ENCODE measurements around the gene MGARP.
"Not testable (repeated sequence)": the region's sequence is repeated elsewhere in the genome, so short reads cannot be mapped to it uniquely, and the experiment has no call there.

The MGARP gene

DNA sequence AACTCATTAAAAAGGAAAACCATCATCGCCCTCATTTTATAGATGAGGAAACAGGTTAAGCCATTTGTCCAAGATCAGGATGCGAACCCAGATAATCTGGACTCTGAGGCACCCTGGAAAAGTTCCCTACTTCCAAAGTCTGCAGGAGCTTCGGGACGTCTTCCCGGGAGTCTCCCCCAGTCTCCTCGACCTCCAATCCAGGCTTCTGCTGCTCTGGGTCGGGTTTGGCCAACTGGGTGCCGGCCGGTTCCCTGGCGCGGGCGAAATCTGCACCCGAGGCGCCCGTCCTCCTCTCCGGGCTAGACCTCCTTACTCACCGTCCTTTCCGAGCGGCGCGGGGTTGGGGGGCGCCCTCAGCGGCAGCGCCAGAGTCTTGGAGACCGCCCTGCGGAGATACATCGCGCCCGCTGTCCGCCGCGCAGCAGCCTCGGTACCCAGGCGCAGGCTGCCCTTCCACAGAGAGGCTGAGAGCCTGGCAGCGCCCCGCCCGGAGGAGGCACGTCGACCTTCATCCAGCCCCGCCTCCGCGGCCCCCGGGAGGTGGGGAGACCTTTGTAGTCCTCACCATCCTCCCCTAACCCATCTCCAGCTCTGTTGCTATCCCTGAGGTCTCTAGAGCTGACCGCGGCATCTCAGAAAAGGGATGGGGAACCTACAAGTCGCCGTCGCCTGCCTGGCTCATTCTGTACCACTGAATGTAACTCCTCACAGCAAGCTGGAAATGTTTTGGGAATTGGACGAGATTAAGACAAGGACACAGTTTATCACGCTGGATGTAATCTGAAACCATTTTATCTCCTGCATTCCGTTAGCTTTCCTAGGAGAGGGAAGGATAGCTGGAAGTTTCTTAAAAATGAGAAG lies at the start of gene MGARP:
TSS of gene MGARP (minus strand) at position 466 of the 861 bp plus-strand sequence. CDS start at position 399, 67 bp downstream.
- TF ChIP-seq POLR2A (IDR thresholded peaks at IDR 0.05; ENCODE audit: low read length) (no peak), GATA1 (IDR thresholded peaks at IDR 0.05; ENCODE audit: low read depth, low read length) (no peak)
- peak; percentile 30 to 38 for DNase-seq

GRCh38 chr4:139329665-139330200 lies 49.7 kb upstream of the MGARP start:
- TF ChIP-seq POLR2A (IDR thresholded peaks at IDR 0.05; ENCODE audit: low read length) (no peak), GATA1 (IDR thresholded peaks at IDR 0.05; ENCODE audit: low read depth, low read length) (no peak)
- no peak for DNase-seq

DNA sequence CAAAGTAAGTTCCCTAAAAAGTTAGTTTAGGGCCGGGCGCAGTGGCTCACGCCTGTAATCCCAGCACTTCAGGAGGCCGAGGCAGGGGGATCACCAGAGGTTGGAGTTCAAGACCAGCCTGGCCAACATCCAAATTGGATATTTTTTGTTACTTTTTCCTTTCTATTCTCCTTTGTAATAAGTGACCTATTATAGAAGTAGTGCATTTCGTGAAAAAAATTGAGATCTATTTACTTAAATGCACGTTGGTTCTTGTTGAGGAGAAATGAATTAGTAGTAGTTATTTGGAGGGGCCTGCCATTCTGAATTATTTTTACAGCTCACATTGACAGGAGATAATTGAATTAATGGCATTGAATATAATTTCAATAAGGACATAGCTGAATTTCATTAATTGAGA lies 44.6 kb upstream of the MGARP start:
- TF ChIP-seq GATA1 (IDR thresholded peaks at IDR 0.05; ENCODE audit: low read depth, low read length) (no peak), POLR2A (IDR thresholded peaks at IDR 0.05; ENCODE audit: low read length) (no peak)
- no peak for DNase-seq

DNA sequence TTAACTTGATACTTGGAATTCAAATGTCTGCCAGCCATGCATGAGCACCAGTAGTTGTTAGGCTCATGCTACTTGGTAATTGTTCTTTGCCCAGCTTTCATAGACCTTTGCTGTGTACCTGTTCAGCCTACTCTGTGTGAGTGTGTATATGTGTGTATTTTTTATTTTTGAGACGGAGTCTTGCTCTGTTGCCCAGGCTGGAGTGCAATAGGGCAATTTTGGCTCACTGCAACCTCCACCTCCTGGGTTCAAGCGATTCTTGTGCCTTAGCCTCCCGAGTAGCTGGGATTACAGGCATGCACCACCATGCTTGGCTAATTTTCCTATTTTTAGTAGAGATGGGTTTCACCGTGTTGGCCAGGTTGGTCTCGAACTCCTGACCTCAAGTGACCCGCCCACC lies 42.5 kb upstream of the MGARP start:
- DNase-seq: not testable (repeated sequence)

GRCh38 chr4:139322070-139322469 lies 42.0 kb upstream of the MGARP start:
- DNase-seq: peak; percentile 39 to 75

- TF ChIP-seq GATA1 (IDR thresholded peaks at IDR 0.05; ENCODE audit: low read depth, low read length): no peak
- TF ChIP-seq POLR2A (IDR thresholded peaks at IDR 0.05; ENCODE audit: low read length): no peak
- DNase-seq: no peak
These were observed 39.5 kb upstream of the MGARP start for GRCh38 chr4:139319571-139319970.

- DNase-seq: no peak
- TF ChIP-seq POLR2A (IDR thresholded peaks at IDR 0.05; ENCODE audit: low read length) (no peak), GATA1 (IDR thresholded peaks at IDR 0.05; ENCODE audit: low read depth, low read length) (no peak)
These were observed 37.6 kb upstream of the MGARP start for GRCh38 chr4:139317635-139318034.

DNA sequence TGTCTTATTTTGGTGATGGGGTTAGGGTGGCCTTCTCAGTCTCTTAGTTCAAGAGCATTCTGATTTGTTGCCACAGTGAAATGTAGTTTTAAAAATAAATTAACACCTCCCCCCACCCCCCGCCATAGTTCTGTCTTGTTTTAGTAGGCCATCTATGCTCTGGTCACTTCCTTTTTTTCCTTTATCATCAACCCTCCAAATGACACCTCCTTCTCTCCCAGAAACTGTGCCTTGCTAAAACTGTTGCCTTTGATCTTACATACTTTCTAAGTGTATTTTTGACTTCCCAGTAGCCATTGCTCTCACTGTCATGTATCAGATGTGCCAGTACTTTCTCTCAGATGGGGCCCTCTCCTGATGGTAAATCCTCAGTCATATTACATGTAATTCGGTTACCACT lies 36.7 kb upstream of the MGARP start:
- no peak for DNase-seq

DNA sequence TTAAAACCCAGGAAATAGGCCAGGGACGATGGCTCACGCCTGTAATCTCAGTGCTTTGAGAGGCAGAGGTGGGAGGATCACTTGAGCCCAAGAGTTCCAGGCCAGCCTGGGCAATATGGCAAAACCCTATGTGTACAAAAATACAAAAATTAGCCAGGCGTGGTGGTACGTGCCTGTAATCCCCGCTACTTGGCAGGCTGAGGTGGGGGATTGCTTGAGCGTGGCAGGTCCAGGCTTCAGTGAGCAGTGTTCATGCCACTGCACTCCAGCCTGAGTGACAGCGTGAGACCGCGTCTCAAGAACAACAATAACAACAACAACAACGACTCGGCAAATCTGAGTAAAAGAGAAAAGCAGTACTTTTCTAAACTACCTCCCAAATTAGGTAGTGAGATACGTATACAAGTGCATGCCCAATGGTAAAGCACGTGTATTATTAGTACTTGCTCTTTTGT lies 35.2 kb upstream of the MGARP start:
- DNase-seq: peak in 1 of 2 experiments; percentile 34
- TF ChIP-seq POLR2A (IDR thresholded peaks at IDR 0.05; ENCODE audit: low read length) (no peak), GATA1 (IDR thresholded peaks at IDR 0.05; ENCODE audit: low read depth, low read length) (no peak)

More for the DNA sequence above, 36.7 kb upstream of the MGARP start:
- no peak for TF ChIP-seq POLR2A (IDR thresholded peaks at IDR 0.05; ENCODE audit: low read length)
- no peak for TF ChIP-seq GATA1 (IDR thresholded peaks at IDR 0.05; ENCODE audit: low read depth, low read length)

- no peak for TF ChIP-seq POLR2A (IDR thresholded peaks at IDR 0.05; ENCODE audit: low read length)
- no peak for TF ChIP-seq GATA1 (IDR thresholded peaks at IDR 0.05; ENCODE audit: low read depth, low read length)
- DNase-seq: no peak
These were observed 34.2 kb upstream of the MGARP start for GRCh38 chr4:139314047-139314800.

- not testable (repeated sequence) for DNase-seq
These were observed 33.4 kb upstream of the MGARP start for GRCh38 chr4:139313414-139313813.

DNA sequence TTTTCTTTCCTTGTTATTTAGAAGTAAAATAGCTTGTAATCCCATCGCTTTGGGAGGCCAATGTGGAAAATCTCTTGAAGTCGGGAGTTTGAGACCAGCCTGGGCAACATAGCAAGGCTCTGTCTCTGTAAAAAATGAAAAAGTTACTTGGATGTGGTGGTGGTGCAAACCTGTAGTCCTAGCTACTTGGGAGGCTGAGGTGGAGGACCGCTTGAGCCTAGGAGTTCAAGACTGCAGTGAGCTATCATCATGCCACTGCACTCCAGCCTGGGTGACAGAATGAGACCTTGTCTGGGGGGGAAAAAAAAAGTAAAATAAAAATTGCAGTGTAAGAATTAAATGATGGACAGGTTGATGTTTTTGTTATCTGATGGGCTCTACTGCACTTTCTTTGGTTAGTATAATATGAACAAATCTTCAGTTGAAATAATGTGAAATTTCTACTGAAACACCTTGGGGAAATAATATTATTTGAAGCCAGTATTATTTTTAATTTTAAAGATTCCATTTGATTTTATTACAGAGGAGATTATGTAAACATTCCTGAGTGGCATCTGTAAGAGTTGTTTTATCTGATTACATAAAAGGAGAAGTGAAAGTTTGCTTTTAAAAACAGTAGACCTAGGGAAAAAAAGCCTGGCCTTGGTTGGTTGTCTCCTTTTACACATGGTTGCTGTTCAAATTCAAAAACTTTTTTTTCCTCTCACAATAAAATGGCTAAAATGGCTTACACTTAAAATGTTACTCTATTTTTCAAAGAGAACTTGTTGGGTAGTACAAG lies 32.7 kb upstream of the MGARP start:
- TF ChIP-seq GATA1 (IDR thresholded peaks at IDR 0.05; ENCODE audit: low read depth, low read length) (no peak), POLR2A (IDR thresholded peaks at IDR 0.05; ENCODE audit: low read length) (no peak)
- no peak for DNase-seq

- DNase-seq: no peak
- TF ChIP-seq GATA1 (IDR thresholded peaks at IDR 0.05; ENCODE audit: low read depth, low read length) (no peak), POLR2A (IDR thresholded peaks at IDR 0.05; ENCODE audit: low read length) (no peak)
These were observed 31.9 kb upstream of the MGARP start for GRCh38 chr4:139311909-139312308.

DNA sequence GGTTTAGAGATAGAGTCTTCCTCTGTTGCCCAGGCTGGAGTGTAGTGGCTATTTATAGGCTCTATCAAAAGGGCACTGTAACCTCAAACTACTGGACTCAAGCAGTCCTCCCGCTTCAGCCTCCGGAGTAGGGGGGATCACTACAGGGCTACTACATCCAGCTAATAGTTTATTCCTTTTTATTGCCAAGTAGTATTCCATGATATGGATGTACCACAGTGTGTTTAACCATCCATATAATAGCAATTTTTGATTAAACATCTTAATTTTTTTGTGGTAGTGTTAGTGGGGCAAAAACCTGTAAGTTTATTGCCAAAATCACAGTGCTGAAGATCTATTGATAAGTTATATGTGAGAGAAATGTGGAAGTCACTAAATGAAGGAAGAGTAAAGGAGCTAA lies 24.9 kb upstream of the MGARP start:
- TF ChIP-seq GATA1 (IDR thresholded peaks at IDR 0.05; ENCODE audit: low read depth, low read length) (no peak), POLR2A (IDR thresholded peaks at IDR 0.05; ENCODE audit: low read length) (no peak)
- no peak for DNase-seq
